Measurements from ENCODE around the gene FBXO41. TPM values are rescaled to one million over a fixed set of nuclear protein-coding genes. Genes with fewer than 3 reads are reported as not detected.

The FBXO41 gene
- total RNA-seq, 4 donors from 2014 or later: 0.84 to 13.9 (median 4.4) TPM

- Histone ChIP-seq H3K27ac (no peak overlapping the region), H3K36me3 (no peaks in the 10 kb centered on the region), H3K27me3 (peaks cover 7 to 58% of the 10 kb centered on the region in 2 donors), H3K4me1 (peaks cover 0 to 16% (median 2%) of the 10 kb centered on the region in 4 donors), H3K9me3 (no peaks in the 10 kb centered on the region), H3K4me3 (no peak overlapping the region)
- TF ChIP-seq EP300 (IDR thresholded peaks at IDR 0.05): no peak
- TF ChIP-seq, protein P1, sequence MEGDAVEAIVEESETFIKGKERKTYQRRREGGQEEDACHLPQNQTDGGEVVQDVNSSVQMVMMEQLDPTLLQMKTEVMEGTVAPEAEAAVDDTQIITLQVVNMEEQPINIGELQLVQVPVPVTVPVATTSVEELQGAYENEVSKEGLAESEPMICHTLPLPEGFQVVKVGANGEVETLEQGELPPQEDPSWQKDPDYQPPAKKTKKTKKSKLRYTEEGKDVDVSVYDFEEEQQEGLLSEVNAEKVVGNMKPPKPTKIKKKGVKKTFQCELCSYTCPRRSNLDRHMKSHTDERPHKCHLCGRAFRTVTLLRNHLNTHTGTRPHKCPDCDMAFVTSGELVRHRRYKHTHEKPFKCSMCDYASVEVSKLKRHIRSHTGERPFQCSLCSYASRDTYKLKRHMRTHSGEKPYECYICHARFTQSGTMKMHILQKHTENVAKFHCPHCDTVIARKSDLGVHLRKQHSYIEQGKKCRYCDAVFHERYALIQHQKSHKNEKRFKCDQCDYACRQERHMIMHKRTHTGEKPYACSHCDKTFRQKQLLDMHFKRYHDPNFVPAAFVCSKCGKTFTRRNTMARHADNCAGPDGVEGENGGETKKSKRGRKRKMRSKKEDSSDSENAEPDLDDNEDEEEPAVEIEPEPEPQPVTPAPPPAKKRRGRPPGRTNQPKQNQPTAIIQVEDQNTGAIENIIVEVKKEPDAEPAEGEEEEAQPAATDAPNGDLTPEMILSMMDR (IDR thresholded peaks at IDR 0.05): no peak
- TF ChIP-seq POLR2A (IDR thresholded peaks at IDR 0.05): no peak
- no peak for DNase-seq (ENCODE audit: low spot score in 2 of 2)
- WGBS, 2 donors: 6 to 8% methylated on average over 2 of the region's 2 CpGs
Measured at GRCh38 chr2:73297151-73297559, 12.9 kb upstream of the FBXO41 start.

DNA sequence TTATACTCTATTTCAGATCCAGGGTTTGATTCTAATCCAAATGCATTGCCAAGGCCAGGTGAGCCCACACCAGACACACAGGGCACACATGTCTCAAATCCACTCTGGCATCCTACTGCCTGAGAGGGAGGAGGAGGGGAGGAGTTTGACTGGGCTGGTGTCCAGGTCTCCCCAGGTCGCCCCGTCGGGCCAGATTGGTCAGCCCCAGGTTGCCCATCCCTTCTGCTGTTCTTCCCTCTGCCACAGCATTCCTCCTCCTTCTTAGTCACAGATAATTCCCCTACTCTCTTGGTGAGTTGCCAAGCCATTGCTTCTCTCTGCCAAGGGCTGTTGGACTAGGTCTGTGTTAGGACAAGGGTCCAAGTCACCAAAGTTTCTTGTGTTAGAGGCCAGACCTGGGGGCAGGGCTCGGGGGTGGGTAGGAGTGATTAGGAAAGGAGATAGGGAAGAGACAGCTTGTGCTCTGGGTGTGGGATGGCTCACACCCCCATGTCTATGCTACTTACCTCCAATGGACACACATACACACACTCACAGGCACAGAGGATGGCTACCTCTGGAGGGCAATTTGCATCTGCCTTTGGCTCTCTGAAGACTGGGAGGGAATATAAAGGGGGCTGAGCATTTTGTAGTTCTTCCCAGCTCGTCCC is 11.6 kb upstream of the FBXO41 start:
- Histone ChIP-seq H3K4me1 (peaks cover 0 to 29% (median 7%) of the 10 kb centered on the region in 4 donors), H3K36me3 (no peaks in the 10 kb centered on the region), H3K9me3 (no peaks in the 10 kb centered on the region), H3K27me3 (peaks cover 7 to 69% of the 10 kb centered on the region in 2 donors), H3K4me3 (no peak overlapping the region), H3K27ac (no peak overlapping the region)
- TF ChIP-seq, protein P1 (IDR thresholded peaks at IDR 0.05): no peak
- TF ChIP-seq EP300 (IDR thresholded peaks at IDR 0.05) (no peak), POLR2A (IDR thresholded peaks at IDR 0.05) (no peak)
- 28 to 36% methylated on average over 5 of the region's 5 CpGs for WGBS, 2 donors
- DNase-seq (ENCODE audit: low spot score in 2 of 2): no peak

- H3K9me3 ChIP-seq: no peaks in the 10 kb centered on the region
- peaks cover 7 to 84% of the 10 kb centered on the region in 2 donors for H3K27me3 ChIP-seq
- no peak overlapping the region for H3K27ac ChIP-seq
- H3K4me1 ChIP-seq: peaks cover 0 to 29% (median 7%) of the 10 kb centered on the region in 4 donors
- H3K4me3 ChIP-seq: no peak overlapping the region
- no peak for DNase-seq (ENCODE audit: low spot score in 2 of 2)
- H3K36me3 ChIP-seq: no peaks in the 10 kb centered on the region
- 90 to 91% methylated on average over 2 of the region's 2 CpGs for WGBS, 2 donors
- TF ChIP-seq, protein P1 (IDR thresholded peaks at IDR 0.05): no peak
- TF ChIP-seq EP300 (IDR thresholded peaks at IDR 0.05) (no peak), POLR2A (IDR thresholded peaks at IDR 0.05) (no peak)
Measured at GRCh38 chr2:73294239-73294638, 10.0 kb upstream of the FBXO41 start.

- Histone ChIP-seq H3K4me1 (peaks cover 0 to 29% (median 7%) of the 10 kb centered on the region in 4 donors), H3K36me3 (no peaks in the 10 kb centered on the region), H3K9me3 (no peaks in the 10 kb centered on the region), H3K4me3 (peak within 1 kb of the TSS; percentile 7 to 44 (median 34)), H3K27me3 (peaks cover 7 to 90% of the 10 kb centered on the region in 2 donors), H3K27ac (no peak within 1 kb of the TSS)
- DNase-seq (ENCODE audit: low spot score in 2 of 2): no peak
- WGBS, 2 donors: 3 to 5% methylated on average over 16 to 25 of the region's 45 CpGs
- TF ChIP-seq POLR2A (IDR thresholded peaks at IDR 0.05) (no peak), EP300 (IDR thresholded peaks at IDR 0.05) (no peak)
- TF ChIP-seq, protein P1 (IDR thresholded peaks at IDR 0.05): no peak
Measured at GRCh38 chr2:73293534-73294171, 9.4 kb upstream of the FBXO41 start, which contains the start of gene EGR4. Gene EGR4 (minus strand): TSS chr2:73293548. CDS start chr2:73293317, 231 bp downstream.

Measured in tibial nerve (tissue), 4 donors.